Measurements from ENCODE around the gene TGFBR3. TPM values are rescaled to one million over a fixed set of nuclear protein-coding genes. Genes with fewer than 3 reads are reported as not detected.

TGFBR3 gene
- total and polyA plus RNA-seq, 8 donors, result 21.7 to 54.6 (median 45.1) TPM

- Histone ChIP-seq H3K27ac (peak overlapping the region in 1 of 2 donors; percentile 48), H3K27me3 (no peaks in the 10 kb centered on the region), H3K4me1 (peaks cover 12 to 21% of the 10 kb centered on the region in 2 donors), H3K4me3 (no peak overlapping the region), H3K9me3 (no peaks in the 10 kb centered on the region), H3K36me3 (peaks cover 0 to 3% of the 10 kb centered on the region in 2 donors)
- ATAC-seq (no peak), DNase-seq (peak in 1 of 4 donors; percentile 21)
- intact Hi-C loops (cut with DNase I), result no loop called here
- no peak for TF ChIP-seq CTCF (IDR thresholded peaks at IDR 0.05)
Observed at GRCh38 chr1:91697861-91698260, 188.1 kb downstream of the TGFBR3 start.

DNA sequence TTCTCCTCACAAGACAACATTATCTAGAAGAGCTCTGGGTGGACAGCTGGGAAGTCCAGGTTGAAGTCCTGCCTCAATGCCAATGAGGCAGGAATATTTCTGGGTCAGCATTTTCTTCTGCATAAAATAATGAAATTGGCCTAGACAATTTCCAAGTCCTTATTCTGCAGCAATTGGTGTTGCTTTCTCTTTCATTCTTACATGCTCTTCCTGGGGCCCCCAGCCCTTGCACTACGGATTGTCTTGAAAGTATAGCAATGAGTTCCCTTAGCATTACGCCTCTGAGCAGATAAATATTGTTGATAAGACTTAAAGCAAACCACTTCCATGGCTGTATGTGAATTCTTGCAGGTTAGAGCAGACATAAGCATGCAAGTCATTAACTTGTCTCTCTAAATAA, 188.5 kb downstream of the TGFBR3 start:
- no peak for ATAC-seq
- Histone ChIP-seq H3K27me3 (no peaks in the 10 kb centered on the region), H3K4me1 (peaks cover 12 to 21% of the 10 kb centered on the region in 2 donors), H3K9me3 (no peaks in the 10 kb centered on the region), H3K4me3 (no peak overlapping the region), H3K27ac (peak overlapping the region in 1 of 2 donors; percentile 48), H3K36me3 (peaks cover 0 to 3% of the 10 kb centered on the region in 2 donors)
- intact Hi-C loops (cut with DNase I), result no loop called here
- no peak for TF ChIP-seq CTCF (IDR thresholded peaks at IDR 0.05)
- no peak for DNase-seq

DNA sequence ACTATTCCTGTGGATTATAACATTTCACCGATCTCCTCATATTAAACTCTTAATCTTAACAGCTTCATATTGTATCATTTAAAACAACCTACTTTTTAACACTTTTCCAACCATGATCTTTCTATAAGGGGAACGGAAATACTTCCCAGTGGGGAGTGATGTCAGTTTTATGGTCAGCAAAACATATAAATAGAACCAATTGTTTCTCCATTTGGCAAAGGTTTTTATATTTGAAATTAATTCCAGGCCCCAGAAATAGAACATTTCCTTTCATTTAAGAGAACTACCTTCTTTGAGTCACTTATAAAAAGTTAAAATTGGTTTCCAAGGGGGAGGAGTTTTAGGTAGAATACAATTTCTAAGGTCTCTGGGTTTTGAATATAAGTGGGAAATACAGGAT, 189.6 kb downstream of the TGFBR3 start:
- peaks cover 11 to 21% of the 10 kb centered on the region in 2 donors for H3K4me1 ChIP-seq
- no peak for ATAC-seq

DNA sequence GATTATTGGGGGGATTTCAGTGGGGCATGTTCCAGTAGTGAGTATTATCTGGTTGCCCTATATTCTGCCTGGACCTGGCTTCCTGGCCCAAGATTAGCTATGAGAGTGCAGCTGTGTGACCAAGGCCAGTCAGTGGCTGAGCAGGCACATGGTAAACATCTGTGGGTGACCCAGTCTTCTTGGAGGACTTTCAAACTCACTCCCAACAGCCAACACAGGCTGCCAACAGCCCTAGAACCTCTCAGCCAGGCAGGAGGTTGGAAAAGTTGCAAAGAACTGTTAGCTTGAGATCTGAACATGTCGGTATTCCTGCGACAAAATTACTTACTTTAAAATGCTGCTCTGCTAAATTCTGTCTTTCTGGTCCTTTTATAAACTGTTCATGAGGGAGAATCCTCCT, 192.4 kb downstream of the TGFBR3 start:
- Histone ChIP-seq H3K9me3 (no peaks in the 10 kb centered on the region), H3K27me3 (no peaks in the 10 kb centered on the region), H3K36me3 (peaks cover 0 to 3% of the 10 kb centered on the region in 2 donors), H3K27ac (no peak overlapping the region), H3K4me1 (peaks cover 5 to 32% of the 10 kb centered on the region in 2 donors), H3K4me3 (no peak overlapping the region)
- ATAC-seq (peak; percentile 35), DNase-seq (no peak)
- intact Hi-C loops (cut with DNase I), result no loop called here
- TF ChIP-seq CTCF (IDR thresholded peaks at IDR 0.05), result no peak

More for the DNA sequence above, 189.6 kb downstream of the TGFBR3 start:
- intact Hi-C loops (cut with DNase I), result no loop called here
- H3K27ac ChIP-seq, result no peak overlapping the region
- no peaks in the 10 kb centered on the region for H3K9me3 ChIP-seq
- no peaks in the 10 kb centered on the region for H3K27me3 ChIP-seq
- TF ChIP-seq CTCF (IDR thresholded peaks at IDR 0.05), result no peak
- no peak for DNase-seq
- no peak overlapping the region for H3K4me3 ChIP-seq
- H3K36me3 ChIP-seq, result peaks cover 0 to 3% of the 10 kb centered on the region in 2 donors

DNA sequence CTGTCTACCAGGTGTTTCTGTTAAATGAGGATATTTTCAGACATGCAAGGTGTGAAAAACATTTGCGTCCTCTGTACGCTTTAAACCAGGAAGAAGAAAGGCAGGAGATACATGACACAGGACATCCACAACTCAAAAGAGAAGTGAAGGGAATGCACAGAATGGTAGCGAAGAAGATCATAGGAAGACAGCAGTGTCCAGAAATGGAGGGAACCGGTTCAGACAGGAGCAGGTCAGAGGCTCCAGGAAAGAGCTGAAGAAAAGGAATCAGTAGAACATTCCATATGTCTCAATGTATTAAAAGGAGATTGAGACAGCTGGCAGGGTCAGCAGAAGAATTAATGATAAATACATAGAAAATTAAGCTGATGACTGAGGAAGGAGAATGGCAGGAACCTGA, 194.4 kb downstream of the TGFBR3 start:
- DNase-seq (no peak), ATAC-seq (no peak)
- no peaks in the 10 kb centered on the region for H3K9me3 ChIP-seq

More for the DNA sequence above, 194.4 kb downstream of the TGFBR3 start:
- Histone ChIP-seq H3K27ac (no peak overlapping the region), H3K36me3 (peaks cover 0 to 3% of the 10 kb centered on the region in 2 donors), H3K4me1 (peaks cover 0 to 22% of the 10 kb centered on the region in 2 donors), H3K4me3 (no peak overlapping the region), H3K27me3 (no peaks in the 10 kb centered on the region)
- no peak for TF ChIP-seq CTCF (IDR thresholded peaks at IDR 0.05)
- intact Hi-C loops (cut with DNase I), result no loop called here

All from left lung (tissue), 10 donors.